HEK293T (cell line): ENCODE measurements around the gene TBCEL.

Source experiments
- CTCF ChIA-PET: fragments of 350-600 bp; formaldehyde crosslinking; extraction: SDS; loops from one replicate; lab custom pipeline; 2021; ENCODE audit warnings: antibody characterized with exemption, inconsistent platforms; lab: Yijun Ruan, JAX
- POLR2A ChIA-PET: fragments of 350-600 bp; formaldehyde crosslinking; extraction: SDS; loops from one replicate; lab custom pipeline; 2020; ENCODE audit warnings: antibody characterized with exemption, inconsistent platforms; lab: Yijun Ruan, JAX
- DNase-seq: peaks from one replicate; pipeline ENCODE4 v3.0.0; 2012; ENCODE audit warnings: mixed read lengths; ENCODE audit errors: extremely low spot score
- ARNT ChIP-seq: fragments of 450-650 bp; IDR thresholded peaks from 2 replicates; pipeline ENCODE4 v1.6.1; 2017; ENCODE audit warnings: mild to moderate bottlenecking
- BHLHE40 ChIP-seq: fragments of 450-650 bp; IDR thresholded peaks from 2 replicates; pipeline ENCODE4 v1.6.1; 2016; ENCODE audit warnings: mild to moderate bottlenecking, moderate library complexity, borderline replicate concordance
- CTBP1 ChIP-seq: fragments of 450-650 bp; IDR thresholded peaks from 2 replicates; pipeline ENCODE4 v1.6.1; 2016; ENCODE audit warnings: borderline replicate concordance
- ELF4 ChIP-seq: fragments of 450-650 bp; IDR thresholded peaks from 2 replicates; pipeline ENCODE4 v1.6.1; 2017; ENCODE audit warnings: antibody characterized with exemption
- FOXA1 ChIP-seq: fragments of 450-650 bp; IDR thresholded peaks from 2 replicates; pipeline ENCODE4 v1.6.1; 2016; ENCODE audit warnings: mild to moderate bottlenecking
- FOXK2 ChIP-seq: fragments of 450-650 bp; IDR thresholded peaks from 2 replicates; pipeline ENCODE4 v1.6.1; 2016; ENCODE audit warnings: mild to moderate bottlenecking
- FOXM1 ChIP-seq: fragments of 450-650 bp; IDR thresholded peaks from 2 replicates; pipeline ENCODE4 v1.6.1; 2017; ENCODE audit warnings: mild to moderate bottlenecking, borderline replicate concordance
- HDGF ChIP-seq: fragments of 450-650 bp; IDR thresholded peaks from 2 replicates; pipeline ENCODE4 v1.6.1; 2017; ENCODE audit warnings: antibody characterized with exemption, borderline replicate concordance
- L3MBTL2 ChIP-seq: fragments of 450-650 bp; conservative IDR thresholded peaks from 2 replicates; pipeline ENCODE4 v1.6.1; 2016; ENCODE audit warnings: mild to moderate bottlenecking
- LEF1 ChIP-seq: fragments of 450-650 bp; IDR thresholded peaks from 2 replicates; pipeline ENCODE4 v1.6.1; 2017; ENCODE audit warnings: mild to moderate bottlenecking, borderline replicate concordance
- NFRKB ChIP-seq: fragments of 450-650 bp; IDR thresholded peaks from 2 replicates; pipeline ENCODE4 v1.6.1; 2016; ENCODE audit warnings: mild to moderate bottlenecking, moderate library complexity
- SP1 ChIP-seq: fragments of 450-650 bp; IDR thresholded peaks from 2 replicates; pipeline ENCODE4 v1.6.1; 2017
- SUZ12 ChIP-seq: fragments of 450-650 bp; IDR thresholded peaks from 2 replicates; pipeline ENCODE4 v1.6.1; 2016; ENCODE audit warnings: mild to moderate bottlenecking
- TARDBP ChIP-seq: fragments of 450-650 bp; IDR thresholded peaks from 2 replicates; pipeline ENCODE4 v1.6.1; 2016
- ZNF384 ChIP-seq: fragments of 450-650 bp; IDR thresholded peaks from 2 replicates; pipeline ENCODE4 v1.6.1; 2016
- TF ChIP-seq, protein P1 (sequence below): fragments of 450-650 bp; IDR thresholded peaks from 2 replicates; pipeline ENCODE4 v1.6.1; 2016

Gene TBCEL

DNA sequence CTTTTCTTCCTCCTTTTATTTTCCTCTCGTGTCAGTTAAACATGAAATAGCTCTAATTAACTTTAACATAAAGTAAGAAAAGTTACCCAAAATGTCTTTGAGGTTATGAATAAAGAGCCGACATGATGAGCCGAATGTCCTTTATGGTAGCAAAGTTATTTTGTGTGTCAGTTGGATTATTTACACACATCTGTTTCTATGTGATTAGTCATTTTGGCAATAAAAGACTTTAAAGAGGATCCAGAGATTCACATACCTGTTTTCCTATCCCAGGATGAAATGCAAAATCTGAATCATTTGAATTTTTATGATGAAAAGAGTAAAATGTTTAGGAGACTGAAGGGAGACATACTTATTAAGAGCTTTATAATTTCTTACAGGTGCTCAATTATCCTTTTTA is 43.1 kb downstream of the TBCEL start:
- CTCF ChIA-PET = no interaction called here
- POLR2A ChIA-PET = no interaction called here

DNA sequence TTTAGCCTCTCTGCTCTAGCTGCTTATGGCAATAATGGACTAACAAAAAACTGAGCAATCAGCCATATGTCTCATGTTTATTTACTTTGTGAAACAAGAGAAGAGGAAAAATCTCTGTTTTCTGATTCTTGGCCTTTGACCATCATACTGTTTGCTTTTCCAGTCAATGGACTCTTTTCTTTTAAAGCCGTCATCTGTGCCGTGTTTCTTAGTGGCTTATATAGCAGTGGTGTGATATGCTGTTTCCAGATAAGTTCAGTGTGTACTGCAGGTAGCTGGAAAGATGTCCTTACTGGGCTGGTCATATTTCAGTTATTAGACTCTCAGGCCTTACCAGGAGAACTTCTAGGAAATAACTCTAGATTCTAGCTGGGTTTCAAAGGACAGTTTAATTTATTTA is 43.6 kb downstream of the TBCEL start:
- CTCF ChIA-PET = interaction anchor here (0.8 kb wide), 1 partner anchor 128 kb away, joined by 3 read pairs; no protein-coding TSS in a partner anchor
- no peak for DNase-seq
- POLR2A ChIA-PET = no interaction called here
- no peak for TF ChIP-seq FOXK2

More for the DNA sequence above, 43.1 kb downstream of the TBCEL start:
- DNase-seq = no peak
- TF ChIP-seq ELF4 = no peak
- no peak for TF ChIP-seq L3MBTL2
- no peak for TF ChIP-seq SP1
- TF ChIP-seq FOXM1 = no peak
- TF ChIP-seq FOXA1 = no peak

DNA sequence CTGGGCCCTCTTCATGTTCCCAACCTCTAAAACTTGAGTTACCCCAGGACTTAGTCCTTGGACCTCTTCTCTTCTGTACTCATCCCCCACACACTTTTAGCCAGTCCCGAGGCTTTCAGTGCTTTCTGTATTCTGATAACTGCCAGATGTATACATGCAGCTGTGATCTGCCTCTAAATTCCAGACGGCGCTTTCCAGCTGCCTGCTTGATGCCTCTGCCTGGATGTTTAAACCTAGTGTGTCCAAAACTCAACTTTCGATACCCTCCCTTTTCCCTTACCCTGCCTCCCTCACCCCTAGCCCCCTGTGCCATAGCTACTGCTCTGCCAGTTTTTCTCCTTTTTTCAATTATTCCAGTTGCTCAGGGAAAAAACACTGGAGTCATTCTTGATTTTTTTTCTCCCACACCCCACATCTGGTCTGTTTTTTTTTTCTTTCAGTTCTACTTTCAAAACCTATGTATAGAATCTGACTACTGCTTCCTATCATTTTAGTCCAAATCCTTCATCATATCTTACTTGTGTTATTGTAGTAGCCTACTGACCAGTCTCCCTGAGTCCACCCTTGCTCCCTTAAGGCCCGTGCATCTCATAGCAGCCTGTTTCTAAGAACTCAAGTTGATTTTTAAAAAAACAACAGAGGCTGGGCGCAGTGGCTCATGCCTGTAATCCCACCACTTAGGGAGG is 44.2 kb downstream of the TBCEL start:
- CTCF ChIA-PET = interaction anchor here (0.8 kb wide), 1 partner anchor 127 kb away, joined by 3 read pairs; no protein-coding TSS in a partner anchor
- POLR2A ChIA-PET = no interaction called here
- TF ChIP-seq FOXM1 (no peak), HDGF (no peak), FOXK2 (no peak), SUZ12 (no peak), LEF1 (no peak), ELF4 (no peak), L3MBTL2 (no peak), NFRKB (no peak), TARDBP (no peak), FOXA1 (no peak), ZNF384 (no peak), ARNT (no peak), SP1 (no peak), BHLHE40 (no peak), CTBP1 (no peak)
- TF ChIP-seq, protein P1, sequence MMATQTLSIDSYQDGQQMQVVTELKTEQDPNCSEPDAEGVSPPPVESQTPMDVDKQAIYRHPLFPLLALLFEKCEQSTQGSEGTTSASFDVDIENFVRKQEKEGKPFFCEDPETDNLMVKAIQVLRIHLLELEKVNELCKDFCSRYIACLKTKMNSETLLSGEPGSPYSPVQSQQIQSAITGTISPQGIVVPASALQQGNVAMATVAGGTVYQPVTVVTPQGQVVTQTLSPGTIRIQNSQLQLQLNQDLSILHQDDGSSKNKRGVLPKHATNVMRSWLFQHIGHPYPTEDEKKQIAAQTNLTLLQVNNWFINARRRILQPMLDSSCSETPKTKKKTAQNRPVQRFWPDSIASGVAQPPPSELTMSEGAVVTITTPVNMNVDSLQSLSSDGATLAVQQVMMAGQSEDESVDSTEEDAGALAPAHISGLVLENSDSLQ = no peak
- no peak for DNase-seq

DNA sequence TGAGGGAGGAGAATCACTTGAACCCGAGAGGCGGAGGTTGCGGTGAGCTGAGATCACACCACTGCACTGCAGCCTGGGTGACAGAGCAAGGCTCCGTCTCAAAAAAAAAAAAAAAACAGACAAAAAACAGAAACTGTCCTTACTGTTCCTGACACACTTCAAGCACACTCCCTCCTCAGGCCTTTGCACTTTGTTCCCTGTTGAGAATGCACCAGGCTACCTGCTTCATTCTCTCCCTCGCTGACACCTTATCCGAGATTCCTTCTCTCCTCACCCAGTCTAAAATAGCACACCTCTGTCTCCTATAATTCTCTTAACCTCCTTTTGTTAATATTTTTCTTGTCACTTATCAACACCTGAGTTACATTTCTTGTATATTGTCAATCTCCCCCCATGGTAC is 44.9 kb downstream of the TBCEL start:
- ChIA-PET CTCF (no interaction called here), POLR2A (no interaction called here)
- no peak for DNase-seq
- no peak for TF ChIP-seq ARNT
- no peak for TF ChIP-seq SUZ12
- no peak for TF ChIP-seq L3MBTL2
- TF ChIP-seq, protein P1 = no peak
- TF ChIP-seq FOXK2 = no peak
- TF ChIP-seq FOXA1 = no peak
- TF ChIP-seq ELF4 = no peak
- no peak for TF ChIP-seq FOXM1
- no peak for TF ChIP-seq NFRKB
- no peak for TF ChIP-seq ZNF384
- no peak for TF ChIP-seq TARDBP
- TF ChIP-seq CTBP1 = no peak
- no peak for TF ChIP-seq BHLHE40
- TF ChIP-seq SP1 = no peak
- TF ChIP-seq LEF1 = no peak
- TF ChIP-seq HDGF = no peak

DNA sequence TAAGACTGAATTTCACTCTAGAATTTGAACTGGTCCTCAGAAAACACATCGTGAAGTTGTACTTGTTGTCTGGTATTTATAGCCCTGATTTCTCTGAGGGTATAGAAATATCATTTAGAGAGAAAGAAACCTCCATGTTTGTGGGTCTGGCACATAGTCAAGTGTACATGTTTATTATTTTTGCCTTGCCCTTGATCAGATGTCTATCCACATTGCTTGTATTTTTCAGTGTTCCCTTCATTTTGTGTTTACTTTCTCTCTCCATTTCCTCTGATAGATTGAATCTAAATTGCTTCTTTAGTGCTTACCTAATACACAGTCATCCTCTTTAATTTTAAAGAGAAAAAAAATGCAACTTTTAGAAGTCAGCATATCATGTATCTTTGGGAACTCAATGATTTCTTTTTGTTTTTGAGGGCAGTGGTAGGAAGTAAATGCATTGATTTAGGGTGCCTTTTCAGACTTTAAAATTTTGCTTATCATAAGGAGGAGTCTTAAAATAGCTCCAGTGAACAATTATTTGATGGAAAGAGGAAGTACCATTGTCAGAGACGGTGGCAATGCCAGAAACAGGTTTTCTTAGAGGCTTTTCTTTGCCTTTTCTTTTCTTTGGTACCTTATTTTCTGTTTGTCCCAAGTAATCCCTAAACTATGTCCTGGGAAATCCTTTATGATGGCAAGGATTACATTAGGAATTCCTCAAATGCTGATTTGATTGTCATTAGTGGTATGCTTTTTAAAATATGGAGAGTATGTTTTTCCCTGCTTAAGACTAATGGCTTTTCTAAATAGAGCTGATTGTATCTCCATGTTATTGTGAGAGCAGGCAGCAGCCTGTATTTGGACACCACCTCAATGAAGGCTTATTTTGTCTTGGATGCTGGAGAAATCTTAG is 47.3 kb downstream of the TBCEL start:
- DNase-seq = no peak
- TF ChIP-seq ARNT (no peak), L3MBTL2 (no peak), FOXK2 (no peak), HDGF (no peak), FOXM1 (no peak), SUZ12 (no peak), ELF4 (no peak), BHLHE40 (no peak), ZNF384 (no peak), LEF1 (no peak)
- TF ChIP-seq, protein P1 = no peak
- CTCF ChIA-PET = no interaction called here
- POLR2A ChIA-PET = no interaction called here

DNA sequence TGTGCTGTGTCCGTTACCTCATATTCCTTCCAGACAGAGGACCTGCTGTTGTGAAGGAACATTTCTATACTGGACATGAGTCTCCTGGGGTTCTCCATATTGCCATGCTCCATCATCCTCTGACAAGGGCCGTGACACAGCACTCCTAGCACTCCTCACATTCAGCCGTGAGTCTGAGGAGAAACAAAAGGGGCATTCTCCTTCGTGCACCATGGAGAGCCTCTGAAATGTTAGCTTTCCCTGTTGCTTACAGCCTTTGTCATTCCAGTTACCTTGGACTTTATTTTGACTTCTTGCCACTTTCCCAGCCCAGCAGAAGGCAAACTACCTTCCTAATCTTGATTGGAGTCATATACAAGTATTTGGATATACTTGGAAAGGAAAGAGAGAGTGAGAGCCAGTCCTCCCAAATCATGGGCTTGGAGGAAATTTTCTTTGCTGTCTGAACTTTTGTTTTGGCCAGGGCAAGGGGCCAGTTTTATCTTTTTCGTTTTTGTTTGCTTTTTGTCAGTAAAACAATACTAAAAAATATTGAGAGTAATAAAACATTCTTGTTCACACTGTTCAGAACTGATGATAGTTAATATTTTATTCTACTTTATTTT is 48.0 kb downstream of the TBCEL start:
- CTCF ChIA-PET = no interaction called here
- TF ChIP-seq, protein P1 = no peak
- TF ChIP-seq LEF1 = no peak
- TF ChIP-seq NFRKB = no peak
- TF ChIP-seq HDGF = no peak
- no peak for TF ChIP-seq TARDBP
- no peak for TF ChIP-seq ZNF384
- no peak for TF ChIP-seq FOXA1
- POLR2A ChIA-PET = no interaction called here
- no peak for DNase-seq
